Fibroblast of villous mesenchyme (primary cell): Measurements from ENCODE around the gene DNAJC1. TPM values are rescaled to one million over a fixed set of nuclear protein-coding genes. Genes with fewer than 3 reads are reported as not detected.
A peak's percentile ranks its signal among the peaks of the same experiment; 100 is the strongest.

Source experiments
- DNase-seq: peaks from one replicate; pipeline ENCODE4 v3.0.0-alpha.2; 2010; ENCODE audit warnings: low read depth
- H3K4me3 ChIP-seq: 2 replicates; pipeline ENCODE4 v1.5.1; 2011; ENCODE audit warnings: low read depth, mild to moderate bottlenecking, low read length
- CTCF ChIP-seq: IDR thresholded peaks from 2 replicates; pipeline ENCODE4 v1.5.1; 2012; ENCODE audit warnings: low read depth, mild to moderate bottlenecking, low read length; ENCODE audit not compliant: insufficient read depth
- total RNA-seq: library from RNA; depleted of rRNA; stranded (reverse); fragments of >200 nt; gene quantifications from 2 replicates; pipeline ENCODE4 v1.2.3, GENCODE V29; 2012

Gene DNAJC1
- total RNA-seq, 1 donor = 53.5 TPM

GRCh38 chr10:21946946-21947345 lies 56.6 kb downstream of the DNAJC1 start:
- no peak overlapping the region for H3K4me3 ChIP-seq
- TF ChIP-seq CTCF = no peak
- no peak for DNase-seq

DNA sequence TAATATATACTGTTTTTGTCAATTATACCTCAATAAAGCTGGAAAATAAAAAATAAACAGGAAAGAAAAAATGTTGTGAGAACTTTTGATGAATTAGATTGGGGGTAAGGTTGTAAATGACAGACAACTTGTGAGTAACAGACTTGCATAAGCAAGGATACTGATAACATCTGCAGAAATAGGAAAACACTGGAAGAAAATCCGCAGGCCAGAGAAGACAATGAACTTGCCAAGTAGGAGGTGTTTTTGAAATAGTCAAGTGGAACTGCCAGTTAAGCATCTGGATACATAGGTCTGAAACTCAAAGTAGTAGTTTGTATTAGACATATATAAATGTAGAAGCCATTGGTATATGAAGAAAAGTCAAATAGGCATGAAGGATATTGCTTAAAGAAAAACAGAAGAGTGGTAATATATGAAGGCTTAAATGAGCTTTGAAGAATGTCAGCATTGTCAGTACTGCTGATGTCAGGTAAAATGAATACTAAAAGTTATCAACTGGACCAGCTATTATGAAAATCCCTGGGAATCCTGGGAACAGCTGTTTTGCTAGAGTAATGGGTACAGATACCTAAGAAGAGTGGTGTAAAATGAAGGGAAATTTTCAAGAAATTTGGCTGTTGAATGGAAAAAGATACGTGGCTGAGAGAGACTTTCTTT lies 58.7 kb downstream of the DNAJC1 start:
- peak; percentile 50 for DNase-seq
- TF ChIP-seq CTCF = no peak
- no peak overlapping the region for H3K4me3 ChIP-seq

GRCh38 chr10:21943633-21944265 lies 59.8 kb downstream of the DNAJC1 start:
- no peak overlapping the region for H3K4me3 ChIP-seq
- peak; percentile 89 for DNase-seq
- no peak for TF ChIP-seq CTCF

DNA sequence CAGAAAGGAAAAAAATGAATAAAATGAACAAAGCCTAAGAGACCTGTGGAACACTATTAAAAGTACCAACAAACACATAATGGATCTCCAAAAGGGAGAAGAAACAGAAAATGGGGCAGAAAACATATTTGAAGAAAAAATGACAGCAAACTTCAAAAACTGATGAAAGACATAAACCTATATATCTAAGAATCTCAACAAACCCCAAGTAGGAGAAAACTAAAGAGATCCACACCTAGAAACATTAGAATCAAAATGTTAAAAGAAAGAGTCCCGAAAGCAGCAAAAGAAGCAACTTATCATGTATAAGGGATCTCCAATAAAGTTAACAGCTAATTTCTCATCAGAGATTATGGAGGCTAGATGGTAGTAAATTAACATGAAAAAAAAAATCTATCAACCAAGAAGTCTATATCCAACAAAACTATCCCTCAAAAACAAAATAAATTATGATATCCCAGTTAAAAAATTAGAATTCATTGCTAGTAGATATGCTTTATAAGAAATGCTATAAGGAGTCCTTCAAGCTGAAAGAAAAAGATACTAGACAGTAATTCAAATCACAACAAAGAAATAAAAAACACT lies 68.0 kb downstream of the DNAJC1 start:
- H3K4me3 ChIP-seq = no peak overlapping the region
- DNase-seq = no peak
- no peak for TF ChIP-seq CTCF

DNA sequence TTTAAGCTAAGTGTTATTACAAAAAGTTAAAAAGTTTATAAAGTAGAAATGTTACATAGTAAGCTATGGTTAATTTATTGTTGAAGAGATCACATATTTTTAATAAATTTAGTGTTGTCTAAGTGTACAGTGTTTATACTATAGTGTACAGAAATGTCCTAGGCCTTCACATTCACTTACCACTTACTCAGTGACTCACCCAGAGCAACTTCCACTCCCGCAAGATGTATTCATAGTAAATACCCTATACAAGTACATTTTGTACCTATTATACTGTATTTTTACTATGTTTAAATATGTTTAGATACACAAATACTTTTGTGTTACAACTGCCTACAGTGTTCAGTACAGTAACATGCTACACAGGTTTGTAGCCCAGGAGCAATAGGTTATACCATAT lies 69.2 kb downstream of the DNAJC1 start:
- no peak overlapping the region for H3K4me3 ChIP-seq
- peak; percentile 34 for DNase-seq
- no peak for TF ChIP-seq CTCF

DNA sequence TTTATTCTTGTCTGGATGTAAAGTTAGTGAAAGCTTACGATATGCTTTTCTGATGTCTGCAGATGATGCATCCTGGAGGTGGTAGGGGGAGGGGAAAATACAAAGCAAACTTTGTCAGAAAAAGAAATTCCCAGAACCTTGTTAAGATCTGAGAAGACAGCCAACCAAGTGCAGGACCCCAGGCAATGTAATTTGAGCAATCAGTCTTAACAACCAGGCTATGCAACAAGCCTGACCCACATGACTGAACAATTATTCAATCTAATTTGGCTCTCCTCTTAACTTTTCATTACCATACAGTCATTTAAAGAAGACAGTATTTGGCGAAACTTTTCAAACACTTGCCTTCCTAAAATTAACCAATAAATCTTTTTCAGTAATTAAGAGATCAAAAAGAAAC lies 74.5 kb downstream of the DNAJC1 start:
- no peak overlapping the region for H3K4me3 ChIP-seq
- no peak for TF ChIP-seq CTCF
- DNase-seq = no peak
